HG03342 (cell line): ENCODE results near the gene AHSP.
"Not testable (repeated sequence)": the region's sequence is repeated elsewhere in the genome, so short reads cannot be mapped to it uniquely, and the experiment has no call there.

Source experiments
- ATAC-seq: cut with Tn5 transposase; IDR thresholded peaks from one replicate; pipeline ENCODE4 v1.9.1; 2021; ENCODE audit warnings: mild to moderate bottlenecking, moderate library complexity; ENCODE audit not compliant: unreplicated experiment

The AHSP gene

DNA sequence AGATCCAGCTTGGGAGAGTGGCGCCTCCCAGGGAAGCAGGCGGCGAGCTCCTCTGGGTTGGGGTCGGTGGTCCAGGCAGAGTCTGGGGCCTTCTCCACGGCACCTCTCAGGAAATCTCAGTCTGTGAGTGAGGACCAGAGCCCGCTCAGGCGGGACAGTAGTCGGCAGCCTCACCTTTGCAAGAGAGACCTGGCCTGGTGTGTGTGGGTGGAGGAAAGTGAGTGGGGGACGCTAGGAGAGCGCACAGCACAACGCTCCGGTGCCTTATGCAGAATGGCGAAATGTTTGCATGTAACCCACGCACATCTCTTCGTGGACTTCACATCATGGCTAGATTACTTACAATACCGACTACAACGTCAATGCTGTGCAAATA, 2.2 kb downstream of the AHSP start:
- ATAC-seq, result no peak

DNA sequence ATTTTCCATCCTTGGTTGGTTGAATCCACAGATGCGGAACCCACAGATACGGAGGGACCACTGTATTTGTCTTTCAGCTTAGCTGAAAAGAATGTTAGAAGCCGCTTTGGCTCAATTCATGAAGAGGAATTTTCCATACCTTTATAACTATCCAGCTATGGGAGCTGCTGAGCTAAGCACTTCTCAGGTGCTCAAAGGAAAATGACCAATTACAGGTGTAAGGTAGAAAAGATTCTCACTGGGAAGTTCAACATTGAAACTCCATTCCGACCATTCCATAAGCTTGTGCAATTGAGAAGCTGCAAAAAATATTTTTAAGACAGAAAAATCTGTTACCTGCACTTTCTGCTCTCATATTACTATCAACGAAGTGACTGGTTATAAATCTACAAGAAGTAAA, 2.7 kb downstream of the AHSP start:
- no peak for ATAC-seq

DNA sequence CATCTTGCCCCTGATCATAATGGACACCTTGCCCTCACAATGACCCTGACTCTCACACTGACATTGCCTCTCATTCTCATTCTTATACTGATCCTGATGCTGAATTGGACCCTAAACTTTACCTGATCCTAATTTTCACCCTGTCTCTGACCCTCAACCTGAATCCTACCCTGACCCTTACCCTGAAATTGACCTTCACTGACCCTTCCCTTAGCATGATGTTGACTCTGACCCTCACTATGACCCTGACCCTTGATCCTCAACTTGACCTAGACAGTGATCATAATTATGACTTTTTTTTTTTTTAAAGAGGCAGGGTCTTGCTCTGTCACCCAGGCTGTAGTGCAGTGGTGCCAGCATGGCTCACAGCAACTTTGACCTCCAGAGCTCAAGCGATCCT, 3.4 kb downstream of the AHSP start:
- ATAC-seq, result no peak

DNA sequence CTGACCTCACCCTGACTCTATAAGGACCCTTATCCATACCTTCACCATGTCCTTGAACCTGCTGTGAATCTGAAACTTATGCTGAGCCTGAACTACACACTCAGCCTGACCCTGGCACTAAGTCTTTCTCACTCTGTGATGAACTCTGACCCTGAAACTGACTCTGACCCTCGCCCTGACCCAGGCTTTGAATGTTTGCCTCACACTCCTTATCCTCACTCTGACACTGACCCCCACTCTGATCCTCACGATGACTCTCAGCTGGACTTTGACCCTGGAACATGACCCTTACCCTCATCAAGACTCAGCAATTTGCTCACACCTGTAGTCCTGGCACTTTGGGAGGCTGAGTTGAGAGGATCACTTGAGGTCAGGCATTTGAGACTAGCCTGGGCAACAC, 4.4 kb downstream of the AHSP start:
- ATAC-seq, result no peak

DNA sequence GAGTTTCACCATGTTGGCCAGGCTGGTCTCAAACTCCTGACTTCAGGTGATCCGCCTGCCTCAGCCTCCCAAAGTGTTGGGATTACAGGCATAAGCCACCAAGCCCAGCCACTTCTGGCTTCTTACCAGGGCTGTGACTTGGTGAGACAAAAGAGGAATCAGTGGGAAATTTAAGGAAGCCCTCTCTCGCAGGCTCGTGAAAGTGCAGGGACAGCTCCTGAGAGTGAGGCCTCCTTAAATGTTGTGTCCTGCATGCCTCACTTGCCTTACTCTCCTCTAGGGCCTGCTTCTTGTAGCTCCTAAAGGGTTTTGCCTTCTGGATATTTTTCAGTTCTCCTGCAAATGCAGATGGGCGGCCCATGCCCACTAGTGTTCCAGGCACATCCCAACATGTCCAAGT, 5.2 kb downstream of the AHSP start:
- no peak for ATAC-seq

DNA sequence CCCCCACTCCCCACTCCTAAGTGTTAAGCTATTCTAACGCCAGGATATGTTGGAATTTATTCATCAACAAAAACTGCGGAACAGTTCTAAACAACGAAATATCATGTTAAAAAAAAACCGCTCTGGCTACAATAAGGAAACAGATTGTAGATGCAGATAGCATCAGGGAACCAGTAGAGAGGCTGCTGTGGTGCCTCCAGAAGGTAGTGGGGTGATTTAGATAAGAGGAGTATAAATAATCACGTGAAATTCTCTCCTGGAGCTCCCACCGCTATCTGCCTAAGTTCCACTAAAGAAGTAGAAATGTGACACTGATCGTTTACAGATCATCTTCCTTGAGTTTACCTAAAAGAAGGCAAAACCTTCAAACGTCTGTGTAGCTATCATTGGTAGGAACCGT, 8.0 kb downstream of the AHSP start:
- ATAC-seq, result no peak

DNA sequence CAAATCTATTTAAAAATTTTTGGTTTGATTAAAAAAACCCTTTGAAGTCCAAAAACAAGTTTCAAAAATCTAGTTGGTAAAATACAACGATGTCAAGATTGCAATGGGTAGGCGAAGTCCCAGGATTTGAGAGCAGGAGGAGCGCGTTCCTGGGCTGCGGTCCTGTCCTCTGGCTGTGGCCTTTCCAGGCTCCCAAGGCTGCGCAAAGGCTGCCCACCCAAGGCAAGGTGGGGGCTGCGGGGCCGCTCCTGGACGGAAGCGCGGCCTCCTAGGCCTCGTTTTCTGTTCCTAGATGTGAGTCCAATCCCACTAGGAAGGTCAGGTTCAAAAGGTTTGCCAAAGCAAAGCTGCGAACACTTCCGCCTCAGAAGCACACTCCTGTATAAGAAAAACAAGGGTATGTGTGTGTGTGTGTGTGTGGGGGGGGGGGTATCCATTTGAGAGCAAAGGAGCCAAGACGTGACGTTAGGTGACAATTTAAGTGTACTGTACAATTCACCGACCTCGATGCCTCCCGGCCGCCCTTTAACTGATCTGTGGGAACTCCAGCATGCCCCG, 9.2 kb downstream of the AHSP start:
- ATAC-seq, result no peak

DNA sequence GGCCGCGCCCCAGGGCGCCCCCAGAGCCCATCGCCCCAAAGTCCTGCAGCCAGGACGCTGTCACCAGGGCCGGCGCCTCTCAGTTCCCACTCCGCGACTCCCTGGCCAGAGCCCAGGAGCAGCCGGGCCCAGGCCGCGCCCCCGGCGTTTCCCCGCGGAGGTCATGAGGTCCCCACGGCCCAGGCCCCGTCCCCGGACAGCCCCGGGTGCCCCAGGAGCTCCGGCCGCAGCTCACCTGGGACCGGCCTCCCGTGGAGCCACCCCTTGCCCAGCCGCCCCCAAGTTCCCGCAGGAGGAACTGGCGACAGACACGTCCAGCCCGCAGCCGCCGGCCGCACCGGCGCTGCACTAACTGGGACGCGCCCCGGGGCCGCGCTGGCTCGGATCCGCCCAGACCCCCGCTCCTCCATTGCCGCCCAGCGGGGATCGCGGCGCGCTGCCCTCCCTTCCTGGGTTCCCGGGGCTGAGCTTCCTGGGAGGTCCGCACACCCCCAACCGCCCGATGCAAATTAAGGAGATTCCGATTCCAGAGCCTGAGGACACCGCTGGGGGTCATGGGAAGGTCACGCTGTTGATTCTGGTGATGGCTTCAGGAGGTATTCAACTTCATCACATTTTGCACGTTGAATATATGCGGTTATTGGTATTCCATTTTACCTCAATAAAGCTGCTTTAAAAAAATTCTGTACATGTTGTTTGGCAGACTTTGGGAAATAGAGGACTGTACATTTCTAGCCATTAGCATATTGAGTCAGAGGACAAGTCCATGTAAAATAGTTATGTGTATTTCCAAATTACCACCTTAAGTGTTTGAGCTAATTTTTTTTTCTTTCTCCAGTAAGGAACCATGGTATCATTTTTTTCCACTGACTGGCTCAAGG, 9.9 kb downstream of the AHSP start:
- ATAC-seq, result no peak

DNA sequence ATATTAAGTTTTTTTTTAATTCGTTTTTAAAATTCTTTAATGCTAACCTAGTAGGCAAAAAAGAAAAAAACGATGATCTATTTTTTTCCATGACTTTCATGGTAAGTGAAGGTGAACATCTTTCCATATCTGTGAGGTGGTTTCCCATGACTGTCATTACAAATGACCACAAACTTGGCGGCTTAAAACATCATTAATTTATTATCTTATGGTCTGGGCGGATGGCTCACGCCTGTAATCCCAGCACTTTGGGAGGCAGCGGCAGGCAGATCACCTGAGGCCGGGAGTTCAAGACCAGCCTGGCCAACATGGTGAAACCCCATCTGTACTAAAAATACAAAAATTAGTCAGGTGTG, 10.5 kb downstream of the AHSP start:
- ATAC-seq, result not testable (repeated sequence)

DNA sequence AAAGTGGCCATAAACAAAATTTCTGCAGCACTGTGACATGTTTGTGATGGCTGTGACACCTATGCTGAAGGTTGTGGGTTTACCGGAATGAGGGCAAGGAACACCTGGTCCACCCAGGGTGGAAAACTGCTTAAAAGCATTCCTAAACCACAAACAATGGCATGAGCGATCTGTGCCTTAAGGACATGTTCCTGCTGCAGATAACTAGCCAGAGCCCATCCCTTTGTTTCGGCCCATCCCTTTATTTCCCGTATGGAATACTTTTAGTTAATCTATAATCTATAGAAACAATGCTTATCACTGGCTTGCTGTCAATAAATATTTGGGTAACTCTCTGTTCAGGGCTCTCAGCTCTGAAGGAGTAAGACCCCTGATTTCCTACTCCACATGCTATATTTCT, 12.1 kb downstream of the AHSP start:
- not testable (repeated sequence) for ATAC-seq

DNA sequence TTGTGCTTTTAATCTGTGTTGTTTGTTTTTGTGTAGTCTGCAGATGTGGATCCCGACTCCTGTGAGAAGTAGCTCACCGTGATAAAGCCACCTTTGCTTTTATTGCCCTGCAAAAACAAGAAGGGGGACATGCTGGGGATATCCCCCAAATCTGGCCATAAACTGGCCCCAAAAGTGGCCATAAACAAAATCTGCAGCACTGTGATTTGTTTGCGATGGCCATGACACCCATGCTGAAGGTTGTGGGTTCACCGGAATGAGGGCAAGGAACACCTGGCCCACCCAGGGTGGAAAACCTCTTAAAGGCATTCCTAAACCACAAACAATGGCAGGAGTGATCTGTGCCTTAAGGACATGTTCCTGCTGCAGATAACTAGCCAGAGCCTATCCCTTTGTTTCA, 15.1 kb downstream of the AHSP start:
- no peak for ATAC-seq

DNA sequence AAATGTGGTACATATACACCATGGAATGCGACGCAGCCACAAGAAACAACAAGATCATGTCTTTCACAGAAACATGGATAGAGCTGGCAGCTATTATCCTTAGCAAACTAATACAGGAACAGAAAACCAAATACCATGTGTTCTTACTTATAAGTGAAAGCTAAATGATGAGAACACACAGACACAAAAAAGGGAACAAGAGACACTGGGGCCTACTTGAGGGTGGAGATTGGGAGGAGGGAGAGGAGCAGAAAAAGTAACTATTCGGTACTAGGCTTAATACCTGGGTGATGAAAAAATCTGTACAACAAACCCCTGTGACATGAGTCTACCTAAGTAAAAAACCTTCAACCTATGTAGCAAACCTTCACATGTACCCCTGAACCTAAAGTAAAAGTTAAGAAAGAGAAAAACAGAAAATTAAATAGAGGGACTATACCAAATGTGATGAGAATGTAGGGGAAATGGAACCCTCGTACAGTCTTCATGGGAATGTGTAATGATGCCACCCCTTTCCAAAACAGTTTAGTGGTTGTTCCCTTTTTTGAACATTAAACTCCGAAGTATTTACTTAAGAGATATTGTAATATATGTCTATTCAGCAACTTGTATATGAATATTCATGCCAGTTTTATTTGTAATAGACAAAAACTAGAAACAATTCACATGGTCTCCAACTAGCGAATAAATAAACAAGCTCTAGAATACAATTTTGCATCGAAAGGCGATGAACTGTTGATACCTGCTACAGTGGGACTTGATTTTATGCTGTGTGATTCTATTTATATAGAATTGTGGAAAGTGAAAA, 33.9 kb downstream of the AHSP start:
- no peak for ATAC-seq

DNA sequence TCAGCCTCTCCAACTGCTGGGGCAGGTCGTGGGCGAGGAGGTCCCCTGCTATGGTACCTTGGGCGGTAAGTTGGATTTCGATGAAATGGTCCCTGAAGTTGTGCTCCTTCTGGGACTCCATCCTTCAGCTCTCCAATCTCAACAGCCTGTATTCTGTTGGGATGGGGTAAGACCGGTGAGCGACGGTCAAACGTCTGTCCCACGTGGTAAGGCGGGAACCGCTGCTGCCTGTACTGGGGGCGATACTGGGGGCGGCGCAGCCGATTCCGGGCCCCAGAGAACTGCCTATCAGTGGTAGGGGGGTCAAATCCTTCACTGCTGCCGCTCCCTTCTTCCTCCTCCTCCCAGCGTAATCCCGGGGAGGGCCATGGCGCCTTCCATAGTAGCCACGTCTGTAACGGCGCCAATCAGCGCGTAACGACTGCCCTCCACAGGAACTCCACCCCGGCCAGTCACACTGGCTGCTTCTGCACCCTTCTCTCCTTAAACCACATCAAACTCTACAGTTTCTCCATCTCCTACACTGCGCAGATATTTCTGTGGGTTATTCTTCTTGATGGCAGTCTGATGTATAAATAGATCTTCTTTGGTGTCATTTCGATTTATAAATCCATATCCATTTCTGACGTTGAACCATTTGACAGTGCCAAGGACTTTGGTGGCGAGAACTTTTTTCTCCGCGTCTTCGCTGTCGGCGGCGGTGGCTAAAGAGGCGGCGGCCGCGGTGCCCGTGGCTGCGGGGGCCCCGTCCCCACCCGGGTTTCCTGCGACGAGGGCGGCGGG, 41.1 kb downstream of the AHSP start:
- ATAC-seq, result no peak

DNA sequence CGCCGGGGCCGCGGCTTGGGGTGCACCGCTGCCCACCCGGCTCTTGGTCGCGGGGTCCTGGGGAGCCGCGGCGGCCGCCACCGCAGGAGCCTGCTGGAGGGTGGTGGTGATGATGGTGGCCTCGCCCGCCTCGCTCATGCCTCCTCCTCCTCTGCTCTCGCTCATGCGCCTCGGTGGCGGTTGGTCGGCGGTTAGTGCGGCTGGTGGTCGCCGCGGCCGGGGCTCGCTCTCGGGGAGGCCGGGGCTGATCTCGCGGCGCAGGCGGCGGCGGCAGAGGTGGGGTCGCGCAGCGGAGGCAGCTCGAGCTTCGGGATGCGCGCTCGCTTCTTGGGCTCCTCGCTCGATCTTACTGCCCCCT, 41.6 kb downstream of the AHSP start:
- ATAC-seq, result no peak

DNA sequence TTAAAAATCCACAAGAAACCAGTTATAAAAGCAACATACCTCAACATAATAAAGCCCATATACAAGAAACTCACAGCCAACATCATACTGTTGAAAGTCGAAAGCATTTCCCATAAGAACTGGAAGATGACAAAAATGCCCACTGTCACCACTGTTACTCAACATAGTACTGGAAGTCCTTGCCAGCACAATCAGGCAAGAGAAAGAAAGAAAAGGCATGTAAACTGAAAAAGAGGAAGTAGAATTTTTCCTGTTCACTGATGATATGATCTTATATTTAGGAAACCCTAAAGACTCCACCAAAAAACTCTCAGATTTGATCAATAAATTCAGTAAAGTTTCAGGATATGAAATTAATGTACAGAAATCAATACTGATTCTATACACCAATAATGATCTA, 45.1 kb downstream of the AHSP start:
- no peak for ATAC-seq

DNA sequence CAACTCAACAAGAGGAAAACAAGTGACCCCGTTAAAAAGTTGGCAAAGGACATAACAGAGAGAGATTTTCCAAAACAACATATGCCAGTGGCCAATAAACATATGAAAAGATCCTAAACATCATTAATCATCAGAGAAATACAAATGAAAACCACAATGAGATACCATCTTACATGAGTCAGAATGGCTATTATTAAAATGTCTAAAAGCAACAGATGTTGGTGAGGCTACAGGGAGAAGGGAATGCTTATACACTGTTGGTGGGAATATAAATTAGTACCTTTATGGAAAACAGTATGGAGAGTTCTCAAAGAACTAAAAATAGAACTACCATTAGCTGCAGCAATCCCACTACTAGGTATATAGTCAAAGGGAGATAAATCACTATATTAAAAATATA, 46.5 kb downstream of the AHSP start:
- ATAC-seq, result not testable (repeated sequence)

DNA sequence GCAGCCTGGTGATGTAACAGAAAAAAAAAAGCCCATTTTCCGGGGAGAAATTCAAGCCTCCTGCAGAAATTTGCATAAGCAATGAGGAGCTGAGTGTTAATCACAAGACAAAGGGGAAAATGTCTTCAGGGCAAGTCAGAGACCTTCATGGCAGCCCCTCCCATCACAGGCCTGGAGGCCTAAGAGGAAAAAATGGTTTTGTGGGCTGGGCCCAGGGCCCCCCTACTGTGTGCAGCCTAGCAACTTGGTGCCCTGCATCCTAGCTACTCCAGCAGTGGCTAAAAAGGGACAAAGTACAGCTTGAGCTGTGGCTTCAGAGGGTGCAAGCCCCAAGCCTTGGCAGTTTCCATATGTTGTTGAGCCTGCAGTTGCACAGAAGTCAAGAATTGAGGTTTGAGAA, 49.7 kb downstream of the AHSP start:
- no peak for ATAC-seq
